NCI-H1417 (cell line): ENCODE data around the gene PLEK.
A peak's percentile ranks its signal among the peaks of the same experiment; 100 is the strongest.
"Not testable (repeated sequence)": the region's sequence is repeated elsewhere in the genome, so short reads cannot be mapped to it uniquely, and the experiment has no call there.

Source experiments
- DNase-seq, 3 experiments: peaks; one replicate each; lab custom pipeline; 2025; lab: John Stamatoyannopoulos, UW

Gene PLEK

GRCh38 chr2:68384485-68385107 lies 19.5 kb downstream of the PLEK start:
- no peak for DNase-seq

- no peak for DNase-seq
Observed at GRCh38 chr2:68385220-68385906, 20.3 kb downstream of the PLEK start.

- no peak for DNase-seq
Observed at GRCh38 chr2:68385907-68386287, 20.8 kb downstream of the PLEK start.

- DNase-seq, result no peak
Observed at GRCh38 chr2:68386365-68386764, 21.3 kb downstream of the PLEK start.

GRCh38 chr2:68387408-68388350 lies 22.6 kb downstream of the PLEK start:
- no peak for DNase-seq

GRCh38 chr2:68388358-68388757 lies 23.3 kb downstream of the PLEK start:
- no peak for DNase-seq

- DNase-seq, result no peak
Observed at GRCh38 chr2:68388772-68389171, 23.7 kb downstream of the PLEK start.

- DNase-seq, result no peak
Observed at GRCh38 chr2:68390114-68390513, 25.0 kb downstream of the PLEK start.

- no peak for DNase-seq
Observed at GRCh38 chr2:68390586-68390985, 25.5 kb downstream of the PLEK start.

GRCh38 chr2:68391099-68391498 lies 26.0 kb downstream of the PLEK start:
- no peak for DNase-seq

- DNase-seq, result no peak
Observed at GRCh38 chr2:68391869-68392268, 26.8 kb downstream of the PLEK start.

- DNase-seq, result no peak
Observed at GRCh38 chr2:68396093-68396492, 31.0 kb downstream of the PLEK start.

GRCh38 chr2:68397704-68398263 lies 32.7 kb downstream of the PLEK start:
- not testable (repeated sequence) for DNase-seq

- DNase-seq, result no peak
Observed at GRCh38 chr2:68403199-68403644, 38.1 kb downstream of the PLEK start.

- DNase-seq, result peak in 2 of 3 experiments; percentile 20 to 59
Observed at GRCh38 chr2:68404164-68404563, 39.1 kb downstream of the PLEK start.

GRCh38 chr2:68404893-68405799 lies 40.1 kb downstream of the PLEK start:
- no peak for DNase-seq

- DNase-seq, result no peak
Observed at GRCh38 chr2:68411397-68412126, 46.5 kb downstream of the PLEK start.

GRCh38 chr2:68412127-68412819 lies 47.2 kb downstream of the PLEK start:
- DNase-seq, result no peak

GRCh38 chr2:68413466-68413865 lies 48.4 kb downstream of the PLEK start:
- DNase-seq, result no peak

GRCh38 chr2:68414452-68414851 lies 49.4 kb downstream of the PLEK start:
- DNase-seq, result no peak
